PC-9 (cell line): Measurements from ENCODE around the gene IFT57.

ENCODE experiments used
- CTCF ChIP-seq: fragments of 200-600 bp; sonication (generic); conservative IDR thresholded peaks from 2 replicates; pipeline ENCODE4 v1.6.1; 2017; ENCODE audit warnings: mixed run types, antibody characterized with exemption, mild to moderate bottlenecking, moderate library complexity
- EZH2 ChIP-seq: fragments of 200-600 bp; sonication (generic); IDR thresholded peaks from 2 replicates; pipeline ENCODE4 v1.8.0; 2017; ENCODE audit warnings: antibody characterized with exemption, low read depth

DNA sequence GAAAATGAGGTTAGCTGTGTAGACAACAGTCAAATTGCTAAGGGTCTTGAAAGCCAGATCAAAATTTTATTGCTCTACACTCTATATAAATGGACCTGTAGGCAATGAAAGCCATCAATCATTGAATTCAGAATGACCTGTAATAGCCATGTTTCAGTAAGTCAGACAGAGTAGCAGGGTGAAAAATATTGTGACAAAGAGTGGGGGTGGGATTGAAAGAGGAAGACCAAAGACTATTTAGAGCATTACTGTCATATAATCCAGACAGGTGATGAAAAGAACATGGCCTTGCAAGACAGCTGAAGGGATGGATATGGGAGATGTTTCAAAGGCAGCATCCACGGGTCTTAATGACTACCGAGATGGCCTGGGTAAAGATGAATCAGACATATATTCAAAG, 22.2 kb downstream of the IFT57 start:
- TF ChIP-seq CTCF (no peak), EZH2 (no peak)
